AG09309 (cell line): ENCODE measurements around the gene PRRX1.

Experiments
- DNase-seq: peaks from one replicate; pipeline ENCODE4 v3.0.0-alpha.2; 2010; ENCODE audit warnings: low read depth
- H3K4me3 ChIP-seq: 2 replicates; pipeline ENCODE4 v1.5.1; 2011; ENCODE audit warnings: mild to moderate bottlenecking, low read depth, low read length, moderate library complexity; ENCODE audit not compliant: control insufficient read depth
- CTCF ChIP-seq: IDR thresholded peaks from 2 replicates; pipeline ENCODE4 v1.5.1; 2011; ENCODE audit warnings: mild to moderate bottlenecking, low read depth, low read length, inconsistent platforms; ENCODE audit not compliant: insufficient read depth, control insufficient read depth; ENCODE audit errors: missing control alignments

PRRX1 gene

GRCh38 chr1:170734412-170735175 lies 70.7 kb downstream of the PRRX1 start:
- no peak overlapping the region for H3K4me3 ChIP-seq
- no peak for TF ChIP-seq CTCF
- DNase-seq, result no peak

GRCh38 chr1:170735366-170736263 lies 71.7 kb downstream of the PRRX1 start:
- no peak for DNase-seq
- TF ChIP-seq CTCF, result no peak
- H3K4me3 ChIP-seq, result no peak overlapping the region

- no peak for TF ChIP-seq CTCF
- DNase-seq, result no peak
- no peak overlapping the region for H3K4me3 ChIP-seq
These were observed 75.9 kb downstream of the PRRX1 start for GRCh38 chr1:170739803-170740202.

- H3K4me3 ChIP-seq, result no peak overlapping the region
- TF ChIP-seq CTCF, result no peak
- DNase-seq, result no peak
These were observed 77.7 kb downstream of the PRRX1 start for GRCh38 chr1:170741678-170742077.

GRCh38 chr1:170742600-170742999 lies 78.7 kb downstream of the PRRX1 start:
- TF ChIP-seq CTCF, result no peak
- DNase-seq, result no peak
- no peak overlapping the region for H3K4me3 ChIP-seq

- DNase-seq, result no peak
- H3K4me3 ChIP-seq, result no peak overlapping the region
- no peak for TF ChIP-seq CTCF
These were observed 79.2 kb downstream of the PRRX1 start for GRCh38 chr1:170743083-170743482.
